WTC11 (cell line): ENCODE measurements around the gene KCNMB3. TPM values are rescaled to one million over a fixed set of nuclear protein-coding genes. Genes with fewer than 3 reads are reported as not detected.
A peak's percentile ranks its signal among the peaks of the same experiment; 100 is the strongest.
"Not testable (repeated sequence)": the region's sequence is repeated elsewhere in the genome, so short reads cannot be mapped to it uniquely, and the experiment has no call there.

Experiments
- ATAC-seq: fragments of 200-7000 bp; cut with Tn5 transposase; 2 replicates; pipeline ENCODE4 v1.10.0; 2021; ENCODE audit warnings: mild to moderate bottlenecking, moderate library complexity
- CTCF ChIA-PET: fragments of 300-600 bp; sonication (Branson Sonifier 250); formaldehyde crosslinking; loops from one replicate; lab custom pipeline; 2021; ENCODE audit warnings: antibody characterized with exemption; lab: Charles Lee
- POLR2A ChIA-PET: fragments of 350-600 bp; sonication (Branson Sonifier 250); formaldehyde crosslinking; loops from one replicate; lab custom pipeline; 2021; ENCODE audit warnings: antibody characterized with exemption; lab: Charles Lee
- DNase-seq: peaks from one replicate; pipeline ENCODE4 v3.0.0; 2021; ENCODE audit warnings: low spot score
- H3K27ac Mint-ChIP-seq: 2 replicates; pipeline ENCODE4 v1.8.0; 2021; ENCODE audit warnings: mixed read lengths
- H3K27me3 Mint-ChIP-seq: 2 replicates; pipeline ENCODE4 v1.8.0; 2021; ENCODE audit warnings: low read depth, mild to moderate bottlenecking, moderate library complexity, mixed read lengths
- H3K36me3 Mint-ChIP-seq: 2 replicates; pipeline ENCODE4 v1.8.0; 2021; ENCODE audit warnings: mixed read lengths
- H3K4me1 Mint-ChIP-seq: 2 replicates; pipeline ENCODE4 v1.8.0; 2022; ENCODE audit warnings: mixed read lengths
- H3K4me3 Mint-ChIP-seq: 2 replicates; pipeline ENCODE4 v1.8.0; 2021; ENCODE audit warnings: mild to moderate bottlenecking, moderate library complexity, mixed read lengths
- H3K9me3 Mint-ChIP-seq: 2 replicates; pipeline ENCODE4 v1.8.0; 2021; ENCODE audit warnings: mixed read lengths
- ATF2 ChIP-seq: sonication (generic); formaldehyde crosslinking; IDR thresholded peaks from 2 replicates; pipeline ENCODE4 v1.8.1; 2022; ENCODE audit warnings: low read depth, missing genetic modification reagents, borderline replicate concordance
- CTCF ChIP-seq: fragments of 200-600 bp; IDR thresholded peaks from 2 replicates; pipeline ENCODE4 v1.8.0; 2022; ENCODE audit warnings: antibody characterized with exemption
- ELF4 ChIP-seq: sonication (generic); formaldehyde crosslinking; IDR thresholded peaks from 2 replicates; pipeline ENCODE4 v1.8.1; 2022; ENCODE audit warnings: low read depth, mild to moderate bottlenecking, moderate library complexity, missing genetic modification reagents
- FOXP4 ChIP-seq: sonication (generic); formaldehyde crosslinking; IDR thresholded peaks from 2 replicates; pipeline ENCODE4 v1.8.0; 2022; ENCODE audit warnings: mild to moderate bottlenecking, missing genetic modification reagents
- GABPB1 ChIP-seq: sonication (generic); formaldehyde crosslinking; IDR thresholded peaks from 2 replicates; pipeline ENCODE4 v1.8.1; 2023; ENCODE audit warnings: mild to moderate bottlenecking, missing genetic modification reagents
- NR1H2 ChIP-seq: sonication (generic); formaldehyde crosslinking; IDR thresholded peaks from 2 replicates; pipeline ENCODE4 v1.9.0; 2021; ENCODE audit warnings: mild to moderate bottlenecking, moderate library complexity, missing genetic modification reagents
- PRDM15 ChIP-seq: sonication (generic); formaldehyde crosslinking; IDR thresholded peaks from 2 replicates; pipeline ENCODE4 v1.8.0; 2022; ENCODE audit warnings: missing genetic modification reagents
- RORB ChIP-seq: fragments of 250-450 bp; sonication (Bioruptor Pico); IDR thresholded peaks from 2 replicates; pipeline ENCODE4 v1.9.0; 2021; ENCODE audit warnings: mild to moderate bottlenecking
- TCF7 ChIP-seq: sonication (generic); formaldehyde crosslinking; IDR thresholded peaks from 2 replicates; pipeline ENCODE4 v1.8.0; 2022; ENCODE audit warnings: mild to moderate bottlenecking, low read depth, missing genetic modification reagents, moderate library complexity
- TEAD4 ChIP-seq: sonication (generic); formaldehyde crosslinking; IDR thresholded peaks from 2 replicates; pipeline ENCODE4 v1.8.0; 2022; ENCODE audit warnings: mild to moderate bottlenecking, missing genetic modification reagents
- USF2 ChIP-seq: sonication (generic); formaldehyde crosslinking; IDR thresholded peaks from 2 replicates; pipeline ENCODE4 v1.8.1; 2023; ENCODE audit warnings: mild to moderate bottlenecking, missing genetic modification reagents, moderate library complexity
- ZBTB21 ChIP-seq: sonication (generic); formaldehyde crosslinking; IDR thresholded peaks from 2 replicates; pipeline ENCODE4 v1.8.1; 2023; ENCODE audit warnings: mild to moderate bottlenecking, missing genetic modification reagents, borderline replicate concordance
- ZNF232 ChIP-seq: sonication (generic); formaldehyde crosslinking; IDR thresholded peaks from 2 replicates; pipeline ENCODE4 v1.8.0; 2022; ENCODE audit warnings: mild to moderate bottlenecking, missing genetic modification reagents
- ZNF317 ChIP-seq: sonication (generic); formaldehyde crosslinking; IDR thresholded peaks from 2 replicates; pipeline ENCODE4 v1.8.1; 2023; ENCODE audit warnings: low read depth, mild to moderate bottlenecking, moderate library complexity, missing genetic modification reagents, borderline replicate concordance
- ZNF512 ChIP-seq: sonication (generic); formaldehyde crosslinking; IDR thresholded peaks from 2 replicates; pipeline ENCODE4 v1.8.1; 2022; ENCODE audit warnings: missing genetic modification reagents, borderline replicate concordance
- ZSCAN18 ChIP-seq: fragments of 250-450 bp; sonication (Bioruptor Pico); IDR thresholded peaks from 2 replicates; pipeline ENCODE4 v2.1.2; 2022; ENCODE audit warnings: mild to moderate bottlenecking, moderate library complexity
- total RNA-seq: library from RNA; stranded (reverse); gene quantifications from 3 replicates; pipeline ENCODE4 v1.2.3, GENCODE V29; 2021

Gene KCNMB3
- total RNA-seq, 1 experiment from 2014 or later: 1.7 TPM

GRCh38 chr3:179276001-179276400, 25.1 kb upstream of the KCNMB3 start:
- DNase-seq (no peak), ATAC-seq (peak; percentile 48)
- H3K27me3 Mint-ChIP-seq: no peaks in the 10 kb centered on the region
- H3K27ac Mint-ChIP-seq: no peak overlapping the region
- POLR2A ChIA-PET: interaction anchor here (0.6 kb wide), 1 partner anchor 841 kb away, joined by 3 read pairs; no protein-coding TSS in a partner anchor
- no peak for TF ChIP-seq GABPB1 (CRISPR knock-in tag)
- TF ChIP-seq ZBTB21 (CRISPR knock-in tag): no peak
- no peak for TF ChIP-seq TCF7
- no peak for TF ChIP-seq USF2
- no peak for TF ChIP-seq ELF4 (CRISPR knock-in tag)
- no peak for TF ChIP-seq FOXP4 (CRISPR knock-in tag)
- no peak for TF ChIP-seq PRDM15
- no peak for TF ChIP-seq ATF2 (CRISPR knock-in tag)
- TF ChIP-seq TEAD4 (CRISPR knock-in tag): no peak
- no peak for TF ChIP-seq ZNF317 (CRISPR knock-in tag)
- no peak for TF ChIP-seq RORB
- no peaks in the 10 kb centered on the region for H3K9me3 Mint-ChIP-seq
- no peak overlapping the region for H3K4me3 Mint-ChIP-seq
- no peaks in the 10 kb centered on the region for H3K36me3 Mint-ChIP-seq
- CTCF ChIA-PET: no interaction called here
- H3K4me1 Mint-ChIP-seq: peaks cover 7% of the 10 kb centered on the region

GRCh38 chr3:179274434-179274833, 23.5 kb upstream of the KCNMB3 start:
- ATAC-seq, H3K9me3 Mint-ChIP-seq, H3K4me1 Mint-ChIP-seq, POLR2A ChIA-PET, CTCF ChIA-PET, H3K27me3 Mint-ChIP-seq, H3K27ac Mint-ChIP-seq, DNase-seq, H3K36me3 Mint-ChIP-seq, H3K4me3 Mint-ChIP-seq: not testable (repeated sequence)

- H3K27ac Mint-ChIP-seq: no peak overlapping the region
- no peak for TF ChIP-seq GABPB1 (CRISPR knock-in tag)
- TF ChIP-seq CTCF: no peak
- TF ChIP-seq NR1H2 (CRISPR knock-in tag): no peak
- TF ChIP-seq ZSCAN18 (CRISPR knock-in tag): no peak
- no peak for TF ChIP-seq ZNF512 (CRISPR knock-in tag)
- no peak for TF ChIP-seq ZNF232
- no peak for DNase-seq
- POLR2A ChIA-PET: interaction anchor here (0.6 kb wide), 1 partner anchor 101 kb away, joined by 3 read pairs; no protein-coding TSS in a partner anchor
- no peaks in the 10 kb centered on the region for H3K36me3 Mint-ChIP-seq
- H3K4me1 Mint-ChIP-seq: no peaks in the 10 kb centered on the region
- CTCF ChIA-PET: interaction anchor here (0.8 to 1.3 kb wide), 2 partner anchors 10 to 257 kb away, joined by 3 to 7 read pairs; no protein-coding TSS in a partner anchor
- H3K27me3 Mint-ChIP-seq: no peaks in the 10 kb centered on the region
- H3K4me3 Mint-ChIP-seq: no peak overlapping the region
- ATAC-seq: 0 out of 2 replicates have a peak, but pooled peaks have one; percentile 44
- H3K9me3 Mint-ChIP-seq: no peaks in the 10 kb centered on the region
Measured at GRCh38 chr3:179272385-179272784, 21.5 kb upstream of the KCNMB3 start.
